ENCODE results near the gene TESK2.

DNA sequence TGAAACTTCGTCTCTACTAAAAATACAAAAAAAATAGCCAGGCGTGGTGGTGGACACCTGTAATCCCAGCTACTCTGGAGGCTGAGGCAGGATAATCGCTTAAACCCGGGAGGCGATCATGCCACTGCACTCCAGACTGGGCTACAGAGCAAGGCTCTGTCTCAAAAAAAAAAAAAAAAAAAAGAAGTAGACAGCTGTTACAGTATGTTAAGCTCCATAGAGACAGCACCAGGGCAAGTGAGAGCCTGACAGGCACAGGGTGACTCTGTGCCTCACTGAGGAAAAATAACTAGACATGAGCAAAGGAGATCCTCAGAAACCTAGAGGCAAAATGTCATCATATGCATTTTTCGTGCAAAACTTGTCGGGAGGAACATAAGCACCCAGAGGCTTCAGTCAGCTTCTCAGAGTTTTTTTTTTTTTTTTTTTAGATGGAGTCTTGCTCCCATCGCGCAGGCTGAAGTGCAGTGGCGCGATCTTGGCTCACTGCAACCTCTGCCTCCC is 39.7 kb upstream of the TESK2 start:
- TF ChIP-seq, protein P1, sequence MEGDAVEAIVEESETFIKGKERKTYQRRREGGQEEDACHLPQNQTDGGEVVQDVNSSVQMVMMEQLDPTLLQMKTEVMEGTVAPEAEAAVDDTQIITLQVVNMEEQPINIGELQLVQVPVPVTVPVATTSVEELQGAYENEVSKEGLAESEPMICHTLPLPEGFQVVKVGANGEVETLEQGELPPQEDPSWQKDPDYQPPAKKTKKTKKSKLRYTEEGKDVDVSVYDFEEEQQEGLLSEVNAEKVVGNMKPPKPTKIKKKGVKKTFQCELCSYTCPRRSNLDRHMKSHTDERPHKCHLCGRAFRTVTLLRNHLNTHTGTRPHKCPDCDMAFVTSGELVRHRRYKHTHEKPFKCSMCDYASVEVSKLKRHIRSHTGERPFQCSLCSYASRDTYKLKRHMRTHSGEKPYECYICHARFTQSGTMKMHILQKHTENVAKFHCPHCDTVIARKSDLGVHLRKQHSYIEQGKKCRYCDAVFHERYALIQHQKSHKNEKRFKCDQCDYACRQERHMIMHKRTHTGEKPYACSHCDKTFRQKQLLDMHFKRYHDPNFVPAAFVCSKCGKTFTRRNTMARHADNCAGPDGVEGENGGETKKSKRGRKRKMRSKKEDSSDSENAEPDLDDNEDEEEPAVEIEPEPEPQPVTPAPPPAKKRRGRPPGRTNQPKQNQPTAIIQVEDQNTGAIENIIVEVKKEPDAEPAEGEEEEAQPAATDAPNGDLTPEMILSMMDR (optimal IDR thresholded peaks at IDR 0.05 in 1 of 3, IDR thresholded peaks at IDR 0.05 in 1 of 3, conservative IDR thresholded peaks at IDR 0.05 in 1 of 3; ENCODE audit: extremely low read depth in 1 of 3, insufficient read depth in 2 of 3, low read length in 3 of 3): no peak
- no peak for TF ChIP-seq EZH2 (IDR thresholded peaks at IDR 0.05; ENCODE audit: low read length)

Measured in keratinocyte (primary cell).